Breast epithelium (tissue), 4 donors: Measurements from ENCODE around the gene FHAD1. TPM values are rescaled to one million over a fixed set of nuclear protein-coding genes. Genes with fewer than 3 reads are reported as not detected.

Experiments
- DNase-seq, 2 donors: peaks; one replicate each; pipeline ENCODE4 v3.0.0-alpha.2; 2019; ENCODE audit warnings: low spot score in 2 of 2
- H3K27ac ChIP-seq, 2 donors: fragments of 200-600 bp; sonication (generic) in 1 of 2; one replicate each; pipeline ENCODE4 v1.5.1; 2016 to 2019; ENCODE audit warnings: mild to moderate bottlenecking in 1 of 2
- H3K27me3 ChIP-seq, 2 donors: fragments of 200-600 bp; sonication (generic) in 1 of 2; one replicate each; pipeline versions ENCODE4 v1.5.1 to v1.6.0; 2017 to 2019; ENCODE audit warnings: control low read depth in 1 of 2, mild to moderate bottlenecking in 1 of 2
- H3K36me3 ChIP-seq: fragments of 200-600 bp; one replicate; pipeline ENCODE4 v1.5.1; 2019
- H3K4me1 ChIP-seq, 2 donors: fragments of 200-600 bp; sonication (generic); one replicate each; pipeline ENCODE4 v1.5.1; 2016 to 2019; ENCODE audit warnings: control low read depth in 1 of 2
- H3K4me3 ChIP-seq, 3 donors: fragments of 200-600 bp; sonication (generic); 1 replicate in 2 of 3; 2 replicates in 1 of 3; pipeline ENCODE4 v1.5.1; 2016 to 2019; ENCODE audit warnings: mild to moderate bottlenecking in 3 of 3, moderate library complexity in 2 of 3
- H3K9me3 ChIP-seq, 2 donors: fragments of 200-600 bp; sonication (generic) in 1 of 2; one replicate each; pipeline ENCODE4 v1.5.1; 2016 to 2019; ENCODE audit warnings: control low read depth in 1 of 2
- CTCF ChIP-seq, 3 donors: fragments of 450-650 bp; IDR thresholded peaks; one replicate each; pipeline ENCODE4 v1.5.1; 2016 to 2017; ENCODE audit warnings: antibody characterized with exemption in 3 of 3, mild to moderate bottlenecking in 3 of 3, moderate library complexity in 3 of 3
- POLR2A ChIP-seq: fragments of 450-650 bp; IDR thresholded peaks from one replicate; pipeline ENCODE4 v1.6.1; 2016; ENCODE audit warnings: antibody characterized with exemption, mild to moderate bottlenecking, moderate library complexity
- POLR2AphosphoS5 ChIP-seq, 3 donors: sonication (generic); formaldehyde crosslinking; IDR thresholded peaks; one replicate each; pipeline ENCODE4 v1.6.1; 2017; ENCODE audit warnings: antibody characterized with exemption in 3 of 3
- intact Hi-C: fragments of 100-400 bp; cut with DNase I; formaldehyde crosslinking; loops from one replicate; pipeline ENCODE4 v1.15.1; 2023; ENCODE audit warnings: low total_unique reads
- total RNA-seq, 3 donors: library from RNA; depleted of rRNA; stranded (reverse); fragments of >200 nt; gene quantifications; one replicate each; pipeline ENCODE4 v1.1.0, GENCODE V29; 2016

FHAD1 gene
- total RNA-seq, 3 donors from 2014 or later: 1.0 to 2.3 TPM; not detected in 1

DNA sequence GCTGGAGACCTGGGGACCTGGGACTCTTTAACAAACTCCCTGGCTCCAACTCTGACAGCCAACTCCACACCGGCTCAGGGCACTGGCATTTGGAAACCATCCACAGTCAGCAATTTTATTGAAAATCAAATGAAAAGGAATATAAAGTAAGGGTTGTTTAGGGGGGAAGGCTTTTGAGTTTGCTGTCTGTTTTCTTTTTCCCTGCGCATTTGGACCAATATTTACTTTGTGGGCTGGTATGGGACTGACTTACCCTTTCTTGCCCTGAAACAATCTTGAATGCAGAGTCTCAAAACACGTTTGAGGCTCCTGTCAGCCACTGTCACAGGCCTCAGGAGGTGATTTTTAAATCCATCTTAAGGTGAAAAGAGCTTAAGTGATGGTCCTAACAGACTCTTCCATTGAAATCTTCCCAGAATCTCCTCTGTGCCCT lies 147.3 kb downstream of the FHAD1 start:
- H3K9me3 ChIP-seq: peaks cover 0 to 2% of the 10 kb centered on the region in 2 donors
- H3K4me3 ChIP-seq: no peak overlapping the region
- DNase-seq: no peak
- H3K27ac ChIP-seq: no peak overlapping the region
- H3K27me3 ChIP-seq: no peaks in the 10 kb centered on the region
- no peaks in the 10 kb centered on the region for H3K36me3 ChIP-seq
- TF ChIP-seq CTCF (IDR thresholded peaks at IDR 0.05) (no peak), POLR2AphosphoS5 (IDR thresholded peaks at IDR 0.05) (no peak), POLR2A (no peak)
- H3K4me1 ChIP-seq: no peaks in the 10 kb centered on the region
- intact Hi-C loops: no loop called here

DNA sequence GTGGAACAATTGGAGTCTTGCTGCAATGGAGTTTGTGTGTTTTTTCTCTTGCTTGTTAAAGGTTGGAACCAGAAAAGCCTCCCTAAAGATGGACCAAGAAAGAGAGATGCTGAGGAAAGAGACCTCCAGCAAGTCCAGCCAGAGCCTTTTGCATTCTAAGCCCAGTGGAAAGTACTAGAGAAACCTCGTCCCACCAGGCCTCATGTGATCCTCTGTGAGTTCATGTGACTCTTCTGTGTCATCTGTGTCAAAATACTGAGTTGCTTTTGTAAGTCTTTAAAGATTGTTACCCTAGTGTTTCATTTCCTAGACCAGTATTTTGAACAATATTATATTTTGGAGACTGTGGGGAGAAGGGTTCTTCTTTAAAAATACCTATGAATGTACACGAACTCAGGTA lies 150.2 kb downstream of the FHAD1 start:
- Histone ChIP-seq H3K4me1 (no peaks in the 10 kb centered on the region), H3K27me3 (no peaks in the 10 kb centered on the region), H3K9me3 (peaks cover 6 to 11% of the 10 kb centered on the region in 2 donors), H3K4me3 (no peak overlapping the region), H3K27ac (no peak overlapping the region), H3K36me3 (no peaks in the 10 kb centered on the region)
- TF ChIP-seq CTCF (IDR thresholded peaks at IDR 0.05) (no peak), POLR2AphosphoS5 (IDR thresholded peaks at IDR 0.05) (no peak)
- intact Hi-C loops: no loop called here
- DNase-seq: no peak

GRCh38 chr1:15399710-15400109 lies 152.7 kb downstream of the FHAD1 start:
- DNase-seq: no peak
- no peaks in the 10 kb centered on the region for H3K4me1 ChIP-seq
- no peaks in the 10 kb centered on the region for H3K36me3 ChIP-seq
- TF ChIP-seq CTCF (IDR thresholded peaks at IDR 0.05) (no peak), POLR2AphosphoS5 (IDR thresholded peaks at IDR 0.05) (no peak), POLR2A (no peak)
- intact Hi-C loops: no loop called here
- H3K27ac ChIP-seq: peak overlapping the region in 1 of 2 donors; percentile 70
- no peaks in the 10 kb centered on the region for H3K27me3 ChIP-seq
- H3K4me3 ChIP-seq: no peak overlapping the region
- H3K9me3 ChIP-seq: peaks cover 6 to 11% of the 10 kb centered on the region in 2 donors

GRCh38 chr1:15400627-15401026 lies 153.6 kb downstream of the FHAD1 start:
- Histone ChIP-seq H3K4me1 (no peaks in the 10 kb centered on the region), H3K27me3 (no peaks in the 10 kb centered on the region), H3K36me3 (no peaks in the 10 kb centered on the region), H3K9me3 (peaks cover 6 to 11% of the 10 kb centered on the region in 2 donors), H3K4me3 (no peak overlapping the region), H3K27ac (peak overlapping the region; percentile 63 to 70)
- TF ChIP-seq CTCF (IDR thresholded peaks at IDR 0.05): no peak
- TF ChIP-seq POLR2A: no peak
- TF ChIP-seq POLR2AphosphoS5 (IDR thresholded peaks at IDR 0.05): no peak
- intact Hi-C loops: no loop called here
- DNase-seq: peak in 1 of 2 donors; percentile 82

- peaks cover 6 to 11% of the 10 kb centered on the region in 2 donors for H3K9me3 ChIP-seq
- H3K36me3 ChIP-seq: no peaks in the 10 kb centered on the region
- H3K4me3 ChIP-seq: no peak overlapping the region
- TF ChIP-seq CTCF (IDR thresholded peaks at IDR 0.05): no peak
- TF ChIP-seq POLR2AphosphoS5 (IDR thresholded peaks at IDR 0.05): no peak
- no peak for TF ChIP-seq POLR2A
- no peaks in the 10 kb centered on the region for H3K4me1 ChIP-seq
- intact Hi-C loops: no loop called here
- H3K27me3 ChIP-seq: no peaks in the 10 kb centered on the region
- peak overlapping the region; percentile 48 to 70 for H3K27ac ChIP-seq
- DNase-seq: no peak
These were observed 154.5 kb downstream of the FHAD1 start for GRCh38 chr1:15401391-15402055.
